GM19043 (cell line): ENCODE results near the gene LRRC51.
A peak's percentile ranks its signal among the peaks of the same experiment; 100 is the strongest.
"Not testable (repeated sequence)": the region's sequence is repeated elsewhere in the genome, so short reads cannot be mapped to it uniquely, and the experiment has no call there.

Experiments used
- ATAC-seq: cut with Tn5 transposase; IDR thresholded peaks from one replicate; pipeline ENCODE4 v1.9.1; 2021; ENCODE audit warnings: low read depth; ENCODE audit not compliant: unreplicated experiment

The LRRC51 gene

DNA sequence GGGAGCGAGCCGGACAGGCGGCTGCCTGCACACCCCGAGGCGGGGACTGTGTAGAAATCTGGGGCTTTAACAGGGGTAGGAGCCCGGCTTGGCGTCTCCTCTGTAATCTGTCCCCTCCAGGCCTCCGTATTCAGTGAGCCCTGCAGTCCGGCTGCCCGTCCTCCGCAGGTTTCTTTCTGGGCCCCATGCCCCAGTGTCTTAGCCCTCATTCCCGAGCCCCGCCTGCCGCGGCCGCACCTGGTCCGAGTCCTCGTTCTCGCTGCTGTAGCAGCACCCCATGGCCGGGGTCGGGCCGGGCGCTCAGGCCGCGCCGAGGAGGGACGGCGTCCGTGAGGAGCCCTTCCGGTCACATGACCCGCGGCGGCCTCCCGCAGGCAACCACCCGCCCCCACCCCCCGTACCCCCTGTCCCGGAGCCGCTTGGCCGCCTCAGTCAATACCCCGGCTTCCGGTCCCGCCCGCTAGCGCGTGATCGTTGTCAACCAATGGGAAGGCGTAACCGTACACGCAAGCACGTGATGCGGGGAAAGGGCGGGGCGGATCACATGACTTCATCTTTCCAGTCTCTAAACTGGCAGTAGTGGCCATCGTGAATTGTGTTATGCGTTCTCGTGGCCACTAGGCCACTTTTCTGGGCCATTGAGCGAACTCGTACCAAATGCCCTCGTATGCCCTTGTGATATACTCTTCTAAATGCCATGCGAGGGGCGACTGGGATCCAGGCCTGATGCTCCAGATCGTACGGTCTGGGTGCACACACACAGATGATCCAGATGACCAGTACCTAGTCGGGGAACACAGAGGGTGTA, 22.5 kb downstream of the LRRC51 start, which contains the start of gene LAMTOR1:
TSS of gene LAMTOR1 (minus strand) at position 352 of the 808 bp plus-strand sequence. CDS start at position 279, 73 bp downstream.
- peak; percentile 95 for ATAC-seq

DNA sequence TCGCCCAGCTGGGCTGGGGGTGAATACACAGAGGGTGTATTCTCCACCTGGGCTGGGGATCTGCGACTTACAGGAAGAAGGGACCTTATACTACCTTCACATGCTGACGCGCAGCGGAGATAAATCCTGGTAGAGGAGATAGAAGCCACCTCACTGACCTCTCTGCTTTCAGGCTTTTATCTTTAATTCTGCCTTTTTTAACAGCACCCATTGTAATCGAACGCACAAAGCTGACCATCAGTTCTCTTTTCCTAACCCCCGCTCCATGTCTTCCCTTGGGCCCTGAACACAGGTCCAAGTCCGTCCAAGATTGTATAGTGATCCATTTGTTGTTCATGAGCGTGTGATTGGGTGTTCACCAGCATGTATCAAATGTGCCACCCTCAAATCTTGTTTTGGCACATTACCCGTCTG, 23.1 kb downstream of the LRRC51 start:
- no peak for ATAC-seq

DNA sequence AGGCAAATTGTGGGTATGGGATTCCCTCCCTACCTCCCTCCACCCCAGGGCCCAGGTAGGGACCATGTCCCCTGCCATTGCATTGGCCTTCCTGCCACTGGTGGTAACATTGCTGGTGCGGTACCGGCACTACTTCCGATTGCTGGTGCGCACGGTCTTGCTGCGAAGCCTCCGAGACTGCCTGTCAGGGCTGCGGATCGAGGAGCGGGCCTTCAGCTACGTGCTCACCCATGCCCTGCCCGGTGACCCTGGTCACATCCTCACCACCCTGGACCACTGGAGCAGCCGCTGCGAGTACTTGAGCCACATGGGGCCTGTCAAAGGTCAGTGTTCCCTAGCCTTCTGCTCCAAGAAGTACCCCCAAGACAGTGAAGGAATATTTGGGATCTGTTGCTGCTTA, 25.2 kb downstream of the LRRC51 start, which contains the start of gene TOMT:
TSS of gene TOMT (plus strand) at position 37 of the 400 bp plus-strand sequence. CDS start at position 65, 28 bp downstream.
- ATAC-seq: no peak

DNA sequence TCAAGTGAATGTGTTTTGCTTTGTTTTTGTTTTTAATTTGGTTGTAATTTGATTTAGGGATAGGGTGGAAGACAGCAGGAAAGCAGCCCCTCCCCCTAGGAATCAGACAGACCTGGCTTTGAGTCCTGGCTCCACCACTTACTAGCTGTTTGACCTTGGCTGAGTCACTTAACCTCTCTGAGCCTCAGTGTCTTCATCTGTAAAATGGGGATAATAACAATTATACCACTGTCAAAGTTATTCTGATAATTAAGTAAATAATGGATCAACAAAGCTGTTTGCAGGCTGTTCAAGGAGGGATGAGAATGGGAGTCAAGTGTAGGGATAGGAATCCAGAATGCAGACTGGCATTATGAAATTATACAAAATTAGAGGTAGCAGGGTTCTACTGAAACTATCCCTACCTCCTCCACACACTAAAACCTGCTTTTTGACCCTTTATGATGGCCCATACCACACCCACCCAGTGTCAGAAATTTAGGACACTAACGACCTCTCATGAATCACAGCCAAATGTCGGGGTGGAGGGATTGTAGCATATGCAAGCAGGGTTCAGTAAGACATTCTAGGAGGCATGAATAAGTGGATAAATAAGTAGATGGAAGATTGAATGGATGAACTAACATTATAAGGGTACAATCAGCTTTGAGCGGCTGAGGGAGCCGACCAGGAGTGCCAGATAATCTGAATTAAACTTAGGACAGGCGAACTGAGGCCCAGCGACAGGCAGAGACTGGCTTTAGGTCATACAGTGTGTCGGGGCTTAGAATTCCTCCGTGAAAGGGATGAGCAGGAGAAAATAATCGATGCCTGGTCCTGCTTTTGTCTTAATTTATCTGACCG, 30.9 kb downstream of the LRRC51 start:
- ATAC-seq: no peak

DNA sequence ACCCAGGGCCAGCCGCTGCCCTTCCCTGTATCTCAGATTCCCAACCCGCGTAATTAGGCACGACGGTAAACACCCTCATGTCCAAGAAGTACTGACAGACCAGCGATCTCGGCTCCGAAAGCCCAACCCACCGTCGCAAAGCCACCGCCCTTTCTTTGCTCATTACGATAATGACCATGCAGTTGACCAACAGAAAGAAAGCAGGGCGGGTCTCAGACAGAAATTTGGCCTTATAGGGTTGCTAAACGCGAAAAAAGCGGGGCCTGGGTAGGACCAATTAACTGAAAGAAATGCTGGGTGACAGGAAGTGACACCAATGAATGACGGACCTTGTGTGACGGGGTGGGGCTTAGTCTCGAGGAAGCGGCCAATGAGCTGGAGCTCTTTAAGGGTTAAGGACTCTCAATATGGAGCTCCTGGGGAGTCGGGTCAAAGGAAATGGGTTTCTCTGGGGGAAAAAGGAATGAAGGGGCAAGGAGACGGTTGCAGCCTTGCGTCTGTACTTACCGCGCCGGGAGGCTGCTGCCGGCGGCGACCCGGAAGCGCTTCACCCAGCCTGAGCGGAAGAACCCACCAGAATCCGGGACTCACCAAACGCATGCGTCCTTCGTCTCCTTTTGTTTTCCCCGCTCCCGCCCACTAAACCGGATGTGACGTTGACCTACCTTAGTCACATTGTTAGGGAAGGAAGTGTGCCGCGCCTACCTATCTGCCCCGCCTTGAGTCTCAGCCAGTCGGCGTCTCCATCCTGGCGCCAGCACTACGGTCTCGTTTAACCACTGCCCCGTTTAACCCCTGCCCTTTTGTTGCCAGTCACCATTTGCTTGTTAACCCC, 31.7 kb downstream of the LRRC51 start, which contains the start of gene ANAPC15:
TSS of gene ANAPC15 (minus strand) at position 553 of the 835 bp plus-strand sequence. CDS start 1,419 bp downstream, outside the sequence.
- ATAC-seq: peak; percentile 91

DNA sequence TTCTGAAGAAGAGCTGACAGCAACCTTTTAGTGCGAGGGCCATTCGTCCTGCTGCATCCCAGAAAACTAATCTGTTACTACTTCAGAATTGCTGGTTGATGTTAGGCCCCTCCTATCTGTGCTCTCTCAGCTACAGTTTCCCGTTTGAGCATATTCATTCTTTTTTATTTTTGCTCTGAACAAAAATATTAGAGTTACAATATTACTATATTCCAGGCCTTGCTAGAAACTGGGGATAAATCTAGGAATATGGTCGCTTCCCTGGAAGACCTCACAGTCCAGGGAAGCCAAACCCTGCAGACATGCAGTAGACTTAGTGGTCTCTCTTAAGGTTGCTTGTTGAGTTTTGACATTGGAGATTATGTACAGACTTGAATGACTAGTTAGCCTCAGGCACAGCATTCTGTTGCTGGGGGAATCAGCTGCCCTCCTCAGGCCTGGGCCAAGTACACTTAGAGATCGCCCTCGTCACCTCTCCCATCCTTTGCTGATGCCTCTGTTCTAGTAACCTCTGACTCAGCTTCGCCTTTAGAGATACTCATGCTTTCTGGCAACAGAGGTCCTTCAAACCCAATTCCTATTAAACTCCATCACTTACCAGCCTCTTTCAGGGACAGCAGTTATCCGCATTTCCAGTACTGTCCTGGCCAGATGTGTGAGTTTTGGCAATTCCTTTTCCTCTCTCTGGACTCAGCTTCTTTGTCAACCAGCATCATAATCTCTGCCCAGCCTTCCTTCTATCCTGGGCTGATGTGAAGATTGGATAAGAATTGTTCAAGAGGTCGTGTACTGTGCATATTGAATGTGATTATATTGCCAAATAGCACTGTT, 32.5 kb downstream of the LRRC51 start:
- no peak for ATAC-seq

DNA sequence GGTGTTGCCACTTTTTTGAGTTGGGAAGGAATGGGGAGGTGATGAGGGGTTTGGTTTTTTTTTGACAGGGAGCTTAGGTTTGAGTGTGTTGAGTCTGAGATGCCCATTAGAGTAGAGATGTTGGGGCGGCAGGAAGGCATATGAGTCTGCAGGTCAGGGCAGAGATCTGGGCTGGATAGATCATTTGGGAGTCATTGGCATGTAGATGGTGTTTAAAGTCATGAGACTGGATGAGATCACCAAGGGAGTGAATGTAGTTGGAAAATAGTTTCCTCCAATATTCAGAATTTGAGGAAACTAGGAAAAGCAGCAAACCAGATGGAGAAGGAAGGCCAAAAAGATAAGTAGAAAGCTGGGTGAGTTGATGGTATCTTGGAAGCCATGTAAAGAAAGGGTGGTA, 33.9 kb downstream of the LRRC51 start:
- ATAC-seq: no peak

DNA sequence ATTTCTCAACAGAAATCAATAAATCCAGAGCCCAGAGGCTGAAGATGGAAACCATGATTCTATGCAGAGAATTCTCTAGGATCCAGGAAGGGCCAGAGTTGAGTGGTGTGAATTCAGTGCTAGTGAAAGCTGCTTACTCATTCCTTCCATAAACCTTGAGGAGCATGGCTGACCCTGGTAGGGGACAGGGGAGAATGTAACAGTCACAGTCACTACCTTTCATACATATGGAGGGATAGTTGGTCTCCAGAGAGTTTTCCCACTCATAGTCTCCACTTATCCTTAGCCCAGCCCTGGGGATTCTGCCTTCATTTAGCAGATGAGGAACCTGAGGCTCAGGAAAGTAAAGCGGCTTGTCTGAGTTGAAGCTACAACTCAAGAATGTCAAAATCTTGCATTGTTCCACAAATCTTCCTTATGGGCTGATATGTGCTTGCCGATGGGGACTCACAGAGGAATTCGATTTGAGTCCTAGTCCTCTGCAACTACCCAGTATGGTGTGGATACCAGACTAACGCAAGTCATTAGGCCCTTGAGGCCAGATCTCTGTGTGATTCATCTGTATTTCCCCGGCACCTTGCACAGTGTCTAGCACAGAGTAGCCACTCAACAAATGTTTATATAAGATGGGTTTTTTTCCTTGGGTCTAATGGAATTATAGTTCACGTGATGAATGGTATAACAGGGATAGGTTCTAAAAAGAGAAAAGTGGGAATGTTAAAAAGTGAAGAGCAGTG, 35.5 kb downstream of the LRRC51 start:
- no peak for ATAC-seq

DNA sequence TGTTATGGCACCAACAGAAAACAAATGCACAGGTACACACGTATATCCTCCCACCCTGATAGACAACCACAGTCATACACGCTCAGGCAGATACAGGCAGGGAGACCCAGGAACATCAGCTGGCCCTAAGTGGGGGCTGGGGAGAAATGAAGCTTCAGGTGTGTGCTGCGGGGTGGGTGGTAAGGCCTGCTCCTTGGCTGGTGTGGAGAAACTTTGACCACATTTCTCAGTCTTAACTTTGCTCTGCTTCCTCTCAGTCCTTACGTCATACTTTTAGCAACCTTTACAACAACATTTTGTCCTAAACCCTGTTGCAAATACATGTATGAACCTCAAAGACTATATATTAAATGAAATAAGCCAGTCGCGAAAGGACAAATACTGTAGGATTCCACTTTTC, 38.5 kb downstream of the LRRC51 start:
- no peak for ATAC-seq

DNA sequence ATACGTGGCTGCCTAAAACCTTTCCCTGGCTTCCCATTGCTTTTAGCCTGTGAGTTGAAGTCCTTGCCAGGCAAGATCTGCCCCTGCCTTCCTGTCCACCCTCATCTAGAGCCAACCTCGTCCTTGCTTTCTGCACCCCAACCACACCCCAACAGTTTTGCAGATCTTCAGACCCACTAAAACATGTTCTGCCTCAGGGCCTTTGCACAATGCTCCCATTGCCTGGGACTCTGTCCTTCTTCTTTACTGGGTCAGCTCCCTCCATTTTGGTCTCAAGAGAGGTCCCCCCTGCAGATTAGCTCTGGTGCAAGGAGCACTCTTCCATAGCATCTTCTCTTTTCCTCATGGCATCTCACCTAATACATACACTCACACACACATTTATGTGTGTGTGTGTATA, 40.3 kb downstream of the LRRC51 start:
- ATAC-seq: no peak

DNA sequence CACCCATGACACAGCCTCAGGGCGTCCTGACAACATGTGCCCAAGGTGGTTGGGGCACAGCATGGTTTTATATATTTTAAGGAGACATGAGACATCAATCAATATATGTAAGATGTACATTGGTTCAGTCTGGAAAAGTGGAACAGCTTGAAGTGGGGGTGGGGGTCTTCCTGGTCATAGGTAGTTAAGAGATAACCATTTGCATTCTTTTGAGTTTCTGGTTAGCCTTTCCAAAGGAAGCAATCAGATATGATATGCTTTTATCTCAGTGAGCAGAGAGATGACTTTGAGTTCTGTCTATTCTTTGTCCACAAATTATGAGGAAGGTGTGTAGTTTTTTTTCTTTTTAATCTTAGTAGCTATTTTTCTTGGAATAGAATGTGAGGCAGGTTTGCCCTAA, 42.0 kb downstream of the LRRC51 start:
- no peak for ATAC-seq

DNA sequence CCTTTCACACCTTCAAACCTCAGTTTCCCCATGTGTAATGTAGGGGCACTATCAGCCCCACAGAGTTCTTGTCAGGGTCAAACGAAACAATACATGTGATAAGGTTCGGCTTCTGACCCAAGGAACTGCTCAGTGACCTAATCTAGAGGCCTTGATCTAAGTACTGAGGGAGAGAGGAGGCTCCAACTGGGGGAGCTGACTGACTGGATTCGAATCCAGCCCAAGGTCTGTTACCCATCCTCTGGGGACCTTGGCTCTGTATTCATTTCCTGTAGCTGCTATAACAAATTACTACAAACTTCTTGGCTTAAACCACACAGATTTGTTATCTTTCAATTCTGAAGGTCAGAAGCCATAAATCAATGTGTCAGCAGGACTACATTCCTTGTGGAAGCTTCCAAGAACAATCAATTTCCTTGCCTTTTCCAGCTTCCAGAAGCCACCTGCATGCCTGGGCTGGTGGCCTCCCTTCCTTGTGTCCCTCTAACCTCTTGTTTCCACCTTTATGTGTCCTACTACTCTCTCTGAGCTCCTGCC, 42.5 kb downstream of the LRRC51 start:
- ATAC-seq: no peak

DNA sequence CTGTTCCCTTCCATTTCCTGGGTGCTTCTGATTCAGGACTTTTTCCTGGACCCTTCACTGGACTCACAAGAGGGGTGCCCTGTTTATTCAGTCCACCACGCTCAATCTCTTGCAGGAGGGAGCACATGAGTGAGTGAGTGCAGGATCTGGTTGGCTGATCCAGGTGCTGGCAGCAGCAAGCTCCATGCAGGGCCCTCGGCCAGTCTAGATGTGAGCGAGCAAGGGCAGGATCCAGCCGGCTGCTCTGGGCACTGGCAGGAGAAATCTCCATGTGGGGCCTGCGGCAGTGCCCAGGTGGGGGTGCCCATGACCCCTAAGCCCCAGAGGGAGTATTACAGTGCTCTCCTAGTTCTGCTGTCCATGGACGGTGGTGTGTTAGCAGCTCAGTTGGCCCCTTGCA, 43.4 kb downstream of the LRRC51 start:
- ATAC-seq: no peak

DNA sequence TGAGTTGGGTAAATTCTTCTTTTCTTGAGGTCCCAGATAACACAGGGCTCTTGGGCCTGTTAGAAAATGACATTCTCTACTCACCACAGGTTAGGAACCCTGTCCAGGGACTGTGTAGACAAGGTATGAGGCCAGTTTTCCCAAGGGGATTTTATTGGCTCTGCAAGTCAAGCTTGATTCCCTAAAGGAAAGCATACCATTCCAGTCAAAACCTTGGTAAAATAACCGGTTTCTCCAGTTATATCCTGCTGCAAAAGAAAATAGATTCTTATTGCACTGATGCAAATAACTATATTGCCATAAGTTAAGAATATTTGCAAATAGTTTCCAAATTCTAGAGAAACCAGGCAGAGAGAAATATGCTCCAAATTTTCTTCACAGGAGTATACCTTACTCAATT, 45.3 kb downstream of the LRRC51 start:
- no peak for ATAC-seq

DNA sequence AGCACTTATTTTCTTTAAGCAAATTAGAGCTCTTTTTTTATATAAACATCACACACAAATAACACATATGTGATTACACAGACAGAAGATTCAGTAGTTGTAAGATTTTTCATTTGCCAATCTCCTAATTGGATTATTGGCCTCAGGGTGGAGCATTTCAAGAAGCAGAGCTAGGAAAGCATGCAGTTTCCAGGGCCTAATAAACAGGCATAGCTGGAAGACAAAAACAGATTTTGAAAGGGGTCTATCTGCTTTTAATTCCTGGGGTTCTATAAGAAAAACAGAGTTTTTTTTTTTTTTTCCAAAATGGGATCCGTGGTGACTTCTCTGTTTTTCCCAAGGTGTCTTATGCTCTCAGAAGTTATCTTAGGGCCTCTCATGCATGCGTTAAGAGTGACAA, 47.3 kb downstream of the LRRC51 start:
- no peak for ATAC-seq

DNA sequence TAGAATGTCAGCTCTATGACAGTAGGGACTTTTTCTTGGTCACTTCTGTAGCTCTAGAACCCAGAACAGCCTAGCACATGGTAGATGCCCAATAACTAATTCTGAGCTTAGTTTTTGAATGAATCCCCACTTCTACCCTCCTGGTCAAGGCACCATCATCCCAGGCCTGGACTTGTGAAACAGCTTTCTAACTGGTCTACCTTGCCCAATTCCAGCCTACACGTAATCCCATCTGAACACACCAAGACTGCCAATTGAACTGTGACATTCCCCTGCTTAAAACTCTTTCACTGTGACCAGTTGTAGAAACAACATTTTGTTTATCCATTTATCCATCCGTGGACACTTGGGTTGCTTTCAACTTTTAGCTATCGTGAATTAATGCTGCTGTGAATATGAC, 48.7 kb downstream of the LRRC51 start:
- no peak for ATAC-seq

DNA sequence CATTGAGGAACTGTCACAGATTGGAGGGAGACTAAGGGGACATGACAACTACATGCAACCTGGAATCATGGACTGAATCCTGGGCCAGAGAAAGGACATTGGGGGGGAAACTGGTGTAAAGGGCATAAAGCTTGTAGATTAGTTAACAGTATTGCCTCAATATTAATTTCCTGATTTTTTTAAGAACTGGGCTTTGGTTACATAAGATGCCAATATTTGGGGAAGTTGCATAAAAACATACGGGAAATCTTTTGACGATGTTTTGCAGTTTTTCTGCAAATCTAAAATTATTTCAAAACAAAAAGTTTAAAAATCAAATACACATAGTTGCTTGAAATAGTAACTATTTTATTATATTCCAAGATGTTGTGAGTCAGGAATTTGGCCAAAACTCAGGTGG, 52.0 kb downstream of the LRRC51 start:
- ATAC-seq: no peak

DNA sequence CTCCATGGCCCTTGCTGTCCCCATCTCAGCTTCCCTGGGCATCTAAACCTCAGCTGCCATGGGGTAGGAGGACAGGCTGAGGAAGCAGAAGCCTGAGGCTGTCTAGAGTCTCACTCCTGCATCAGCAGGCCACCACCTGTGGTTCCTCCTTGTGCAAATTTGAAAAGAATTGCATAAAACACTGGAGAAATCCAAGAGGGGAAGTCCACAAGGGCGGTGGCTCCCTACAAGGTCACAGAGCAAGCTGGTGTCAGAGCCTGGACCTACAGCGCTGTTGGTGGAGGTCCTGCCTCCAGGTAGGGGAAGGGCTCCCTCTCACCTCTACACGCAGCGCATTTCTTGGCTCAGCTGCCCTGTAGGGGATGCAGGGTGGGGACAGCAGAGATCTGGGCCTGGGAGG, 54.8 kb downstream of the LRRC51 start, which contains the start of gene FOLR3:
TSS of gene FOLR3 (plus strand) at position 253 of the 400 bp plus-strand sequence. CDS start 228 bp downstream, outside the sequence.
- ATAC-seq: not testable (repeated sequence)
